Left ventricle myocardium inferior (tissue), 1 donor: Measurements from ENCODE around the gene TXN2. TPM values are rescaled to one million over a fixed set of nuclear protein-coding genes. Genes with fewer than 3 reads are reported as not detected.

Experiments
- DNase-seq: peaks from one replicate; pipeline ENCODE4 v3.0.0-alpha.2; 2020
- H3K27ac ChIP-seq: fragments of 200-600 bp; replicated peaks from 2 replicates; pipeline ENCODE4 v1.8.0; 2021
- H3K27me3 ChIP-seq: fragments of 200-600 bp; 2 replicates; pipeline ENCODE4 v1.8.0; 2021; ENCODE audit warnings: low read depth
- H3K36me3 ChIP-seq: fragments of 200-600 bp; 2 replicates; pipeline ENCODE4 v1.8.0; 2021
- H3K4me1 ChIP-seq: fragments of 200-600 bp; 2 replicates; pipeline ENCODE4 v1.8.0; 2021
- H3K4me3 ChIP-seq: fragments of 200-600 bp; 2 replicates; pipeline ENCODE4 v1.8.0; 2021; ENCODE audit warnings: mild to moderate bottlenecking, moderate library complexity
- H3K9me3 ChIP-seq: fragments of 200-600 bp; replicated peaks from 2 replicates; pipeline ENCODE4 v1.8.0; 2021
- CTCF ChIP-seq: fragments of 200-600 bp; IDR thresholded peaks from 2 replicates; pipeline ENCODE4 v1.8.0; 2021; ENCODE audit warnings: antibody characterized with exemption, mild to moderate bottlenecking, borderline replicate concordance
- intact Hi-C: fragments of 100-400 bp; cut with micrococcal nuclease; formaldehyde crosslinking; loops from one replicate; pipeline ENCODE4 v1.11.0; 2022
- total RNA-seq: library from RNA; stranded (reverse); fragmentation: NEBNext Ultra II Directional; extraction: Animal tissue kit (Norgen Biotek cat#: 25700); gene quantifications from one replicate; pipeline ENCODE4 v1.2.1, GENCODE V29; 2021
- donor health status: DM: no; HTN: yes; CAD: no; lungs with severe emphysema.

TXN2 gene
- total RNA-seq, 1 donor from 2014 or later: 113 TPM

GRCh38 chr22:36464715-36465231 lies 16.7 kb downstream of the TXN2 start:
- H3K36me3 ChIP-seq: no peaks in the 10 kb centered on the region

GRCh38 chr22:36463783-36464184 lies 17.7 kb downstream of the TXN2 start:
- intact Hi-C loops: no loop called here
- no peak overlapping the region for H3K4me3 ChIP-seq

More at GRCh38 chr22:36464715-36465231, 16.7 kb downstream of the TXN2 start:
- no peaks in the 10 kb centered on the region for H3K9me3 ChIP-seq
- DNase-seq: no peak
- intact Hi-C loops: loop anchor here (5.0 kb wide), 1 partner anchor 142 kb away; no protein-coding TSS in a partner anchor
- H3K27ac ChIP-seq: peak overlapping the region; percentile 92
- H3K27me3 ChIP-seq: no peaks in the 10 kb centered on the region
- H3K4me3 ChIP-seq: no peak overlapping the region
- H3K4me1 ChIP-seq: peaks cover 89% of the 10 kb centered on the region
- TF ChIP-seq CTCF: no peak

GRCh38 chr22:36461665-36462649 lies 19.5 kb downstream of the TXN2 start:
- intact Hi-C loops: no loop called here
- no peaks in the 10 kb centered on the region for H3K9me3 ChIP-seq
- no peaks in the 10 kb centered on the region for H3K27me3 ChIP-seq
- H3K4me3 ChIP-seq: no peak overlapping the region
- H3K27ac ChIP-seq: peak overlapping the region; percentile 92
- DNase-seq: peak; percentile 38
- peaks cover 81% of the 10 kb centered on the region for H3K4me1 ChIP-seq
- H3K36me3 ChIP-seq: no peaks in the 10 kb centered on the region
- TF ChIP-seq CTCF: no peak

More at GRCh38 chr22:36463783-36464184, 17.7 kb downstream of the TXN2 start:
- H3K4me1 ChIP-seq: peaks cover 81% of the 10 kb centered on the region
- peak; percentile 54 for DNase-seq
- H3K27me3 ChIP-seq: no peaks in the 10 kb centered on the region
- no peak for TF ChIP-seq CTCF
- H3K36me3 ChIP-seq: no peaks in the 10 kb centered on the region
- H3K27ac ChIP-seq: peak overlapping the region; percentile 92
- H3K9me3 ChIP-seq: no peaks in the 10 kb centered on the region

- no peak for DNase-seq
- intact Hi-C loops: no loop called here
- no peaks in the 10 kb centered on the region for H3K9me3 ChIP-seq
- no peak for TF ChIP-seq CTCF
- H3K4me1 ChIP-seq: peaks cover 75% of the 10 kb centered on the region
- H3K36me3 ChIP-seq: no peaks in the 10 kb centered on the region
- no peaks in the 10 kb centered on the region for H3K27me3 ChIP-seq
- peak overlapping the region; percentile 92 for H3K27ac ChIP-seq
- H3K4me3 ChIP-seq: no peak overlapping the region
Measured at GRCh38 chr22:36460202-36460601, 21.2 kb downstream of the TXN2 start.

- no peak for TF ChIP-seq CTCF
- DNase-seq: peak; percentile 73
- Histone ChIP-seq H3K4me1 (peaks cover 73% of the 10 kb centered on the region), H3K27me3 (no peaks in the 10 kb centered on the region), H3K36me3 (no peaks in the 10 kb centered on the region), H3K4me3 (no peak overlapping the region), H3K9me3 (no peaks in the 10 kb centered on the region), H3K27ac (peak overlapping the region; percentile 92)
- intact Hi-C loops: no loop called here
Measured at GRCh38 chr22:36457688-36458450, 23.6 kb downstream of the TXN2 start.
